ENCODE data around the gene MMP20.
A peak's percentile ranks its signal among the peaks of the same experiment; 100 is the strongest.
"Not testable (repeated sequence)": the region's sequence is repeated elsewhere in the genome, so short reads cannot be mapped to it uniquely, and the experiment has no call there.

The MMP20 gene

GRCh38 chr11:102632026-102632425, 6.9 kb upstream of the MMP20 start:
- H3K4me2 ChIP-seq (ENCODE audit: low read length, poor library complexity, severe bottlenecking): no peak overlapping the region
- H2BK5ac ChIP-seq (ENCODE audit: low read depth, low read length, poor library complexity, severe bottlenecking): no peak overlapping the region
- H4K8ac ChIP-seq (ENCODE audit: low read length): no peak overlapping the region
- no peak for DNase-seq
- H3K18ac ChIP-seq (ENCODE audit: low read depth in 1 of 2, low read length in 2 of 2): no peak overlapping the region
- H3K4me1 ChIP-seq (ENCODE audit: control insufficient read depth, insufficient read depth, low read depth, low read length): no peaks in the 10 kb centered on the region
- H4K91ac ChIP-seq (ENCODE audit: low read length): no peak overlapping the region
- no peak overlapping the region for H3K27ac ChIP-seq (ENCODE audit: low read length, poor library complexity, severe bottlenecking)
- no peaks in the 10 kb centered on the region for H3K36me3 ChIP-seq (ENCODE audit: control insufficient read depth in 1 of 2, insufficient read depth in 2 of 2, low read depth in 1 of 2, low read length in 2 of 2)
- no peak overlapping the region for H2AK5ac ChIP-seq (ENCODE audit: low read length, severe bottlenecking)
- H2AFZ ChIP-seq (ENCODE audit: low read depth, low read length): no peak overlapping the region
- no peaks in the 10 kb centered on the region for H3K9me3 ChIP-seq (ENCODE audit: control insufficient read depth, low read length)
- H3K14ac ChIP-seq (ENCODE audit: low read length in 2 of 2): no peak overlapping the region
- WGBS: 89% methylated on average over 1 of the region's 1 CpG
- no peak overlapping the region for H2BK120ac ChIP-seq (ENCODE audit: low read depth, low read length)
- H3K4me3 ChIP-seq (ENCODE audit: insufficient read depth in 1 of 2, low read depth in 1 of 2, low read length in 2 of 2): no peak overlapping the region
- H3K9ac ChIP-seq (ENCODE audit: low read length): no peak overlapping the region
- no peak overlapping the region for H2BK12ac ChIP-seq (ENCODE audit: low read length in 2 of 2)
- H3K79me1 ChIP-seq (replicated peaks; ENCODE audit: low read length, poor library complexity, severe bottlenecking): no peaks in the 10 kb centered on the region
- H2BK15ac ChIP-seq (ENCODE audit: low read depth, poor library complexity, severe bottlenecking): no peak overlapping the region
- no peak overlapping the region for H3K4ac ChIP-seq (ENCODE audit: low read depth in 1 of 2, low read length in 2 of 2)
- no peak overlapping the region for H3K23ac ChIP-seq (ENCODE audit: low read length in 2 of 2)
- H3K27me3 ChIP-seq (ENCODE audit: control insufficient read depth in 1 of 2, insufficient read depth in 1 of 2, low read length in 2 of 2): no peaks in the 10 kb centered on the region

- no peak overlapping the region for H3K4me3 ChIP-seq (ENCODE audit: insufficient read depth in 1 of 2, low read depth in 1 of 2, low read length in 2 of 2)
- H3K14ac ChIP-seq (ENCODE audit: low read length in 2 of 2): no peak overlapping the region
- no peaks in the 10 kb centered on the region for H3K79me1 ChIP-seq (replicated peaks; ENCODE audit: low read length, poor library complexity, severe bottlenecking)
- no peaks in the 10 kb centered on the region for H3K9me3 ChIP-seq (ENCODE audit: control insufficient read depth, low read length)
- no peak overlapping the region for H2BK15ac ChIP-seq (ENCODE audit: low read depth, poor library complexity, severe bottlenecking)
- no peak overlapping the region for H2AFZ ChIP-seq (ENCODE audit: low read depth, low read length)
- no peak overlapping the region for H3K27ac ChIP-seq (ENCODE audit: low read length, poor library complexity, severe bottlenecking)
- H3K36me3 ChIP-seq (ENCODE audit: control insufficient read depth in 1 of 2, insufficient read depth in 2 of 2, low read depth in 1 of 2, low read length in 2 of 2): no peaks in the 10 kb centered on the region
- no peak overlapping the region for H3K23ac ChIP-seq (ENCODE audit: low read length in 2 of 2)
- no peak overlapping the region for H3K18ac ChIP-seq (ENCODE audit: low read depth in 1 of 2, low read length in 2 of 2)
- peak; percentile 19 for DNase-seq
- no peak overlapping the region for H2BK120ac ChIP-seq (ENCODE audit: low read depth, low read length)
- no peak overlapping the region for H2AK5ac ChIP-seq (ENCODE audit: low read length, severe bottlenecking)
- no peak overlapping the region for H4K91ac ChIP-seq (ENCODE audit: low read length)
- H3K4me1 ChIP-seq (ENCODE audit: control insufficient read depth, insufficient read depth, low read depth, low read length): no peaks in the 10 kb centered on the region
- no peak overlapping the region for H3K9ac ChIP-seq (ENCODE audit: low read length)
- H3K27me3 ChIP-seq (ENCODE audit: control insufficient read depth in 1 of 2, insufficient read depth in 1 of 2, low read length in 2 of 2): no peaks in the 10 kb centered on the region
- WGBS: 59% methylated on average over 10 of the region's 11 CpGs
- H2BK12ac ChIP-seq (ENCODE audit: low read length in 2 of 2): no peak overlapping the region
- H3K4ac ChIP-seq (ENCODE audit: low read depth in 1 of 2, low read length in 2 of 2): no peak overlapping the region
- H3K4me2 ChIP-seq (ENCODE audit: low read length, poor library complexity, severe bottlenecking): no peak overlapping the region
- H4K8ac ChIP-seq (ENCODE audit: low read length): no peak overlapping the region
- no peak overlapping the region for H2BK5ac ChIP-seq (ENCODE audit: low read depth, low read length, poor library complexity, severe bottlenecking)
These were observed 5.7 kb upstream of the MMP20 start for GRCh38 chr11:102630598-102631448.

GRCh38 chr11:102629908-102630307, 4.8 kb upstream of the MMP20 start:
- not testable (repeated sequence) for H2AFZ ChIP-seq (ENCODE audit: low read depth, low read length); H2BK12ac ChIP-seq (ENCODE audit: low read length in 2 of 2); H2BK5ac ChIP-seq (ENCODE audit: low read depth, low read length, poor library complexity, severe bottlenecking); H3K4me3 ChIP-seq (ENCODE audit: insufficient read depth in 1 of 2, low read depth in 1 of 2, low read length in 2 of 2); DNase-seq; H2AK5ac ChIP-seq (ENCODE audit: low read length, severe bottlenecking); H3K27me3 ChIP-seq (ENCODE audit: control insufficient read depth in 1 of 2, insufficient read depth in 1 of 2, low read length in 2 of 2); H3K4ac ChIP-seq (ENCODE audit: low read depth in 1 of 2, low read length in 2 of 2); H2BK120ac ChIP-seq (ENCODE audit: low read depth, low read length); H3K18ac ChIP-seq (ENCODE audit: low read depth in 1 of 2, low read length in 2 of 2); H3K14ac ChIP-seq (ENCODE audit: low read length in 2 of 2); H3K9ac ChIP-seq (ENCODE audit: low read length); H3K36me3 ChIP-seq (ENCODE audit: control insufficient read depth in 1 of 2, insufficient read depth in 2 of 2, low read depth in 1 of 2, low read length in 2 of 2); H3K4me2 ChIP-seq (ENCODE audit: low read length, poor library complexity, severe bottlenecking); H3K9me3 ChIP-seq (ENCODE audit: control insufficient read depth, low read length); H3K27ac ChIP-seq (ENCODE audit: low read length, poor library complexity, severe bottlenecking); H3K23ac ChIP-seq (ENCODE audit: low read length in 2 of 2); H2BK15ac ChIP-seq (ENCODE audit: low read depth, poor library complexity, severe bottlenecking); H4K8ac ChIP-seq (ENCODE audit: low read length); H4K91ac ChIP-seq (ENCODE audit: low read length); H3K79me1 ChIP-seq (replicated peaks; ENCODE audit: low read length, poor library complexity, severe bottlenecking); H3K4me1 ChIP-seq (ENCODE audit: control insufficient read depth, insufficient read depth, low read depth, low read length)
- WGBS: no CpG with 5 or more reads among the region's 1 CpG

DNA sequence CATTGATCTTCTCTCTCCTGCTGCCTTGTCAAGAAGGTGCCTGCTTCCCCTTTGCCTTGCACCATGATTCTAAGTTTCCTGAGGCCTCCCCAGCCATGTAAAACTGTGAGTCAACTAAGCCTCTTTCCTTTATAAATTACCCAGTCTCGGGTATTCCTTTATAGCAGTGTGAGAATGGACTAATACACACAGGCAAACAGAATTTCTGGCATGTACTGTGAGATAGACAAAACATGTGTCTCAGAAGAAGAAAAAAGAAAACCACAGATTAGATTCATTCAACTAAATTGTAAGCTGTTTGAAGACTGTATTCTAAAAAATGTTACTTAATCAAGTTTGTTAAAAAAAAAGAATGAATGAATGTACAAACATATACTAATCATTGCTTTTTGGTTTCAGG, 1.5 kb upstream of the MMP20 start:
- no peak overlapping the region for H2BK15ac ChIP-seq (ENCODE audit: low read depth, poor library complexity, severe bottlenecking)
- no peak overlapping the region for H3K9ac ChIP-seq (ENCODE audit: low read length)
- no peak overlapping the region for H3K18ac ChIP-seq (ENCODE audit: low read depth in 1 of 2, low read length in 2 of 2)
- no peaks in the 10 kb centered on the region for H3K36me3 ChIP-seq (ENCODE audit: control insufficient read depth in 1 of 2, insufficient read depth in 2 of 2, low read depth in 1 of 2, low read length in 2 of 2)
- H3K27ac ChIP-seq (ENCODE audit: low read length, poor library complexity, severe bottlenecking): no peak overlapping the region
- H4K8ac ChIP-seq (ENCODE audit: low read length): no peak overlapping the region
- no peak overlapping the region for H3K4ac ChIP-seq (ENCODE audit: low read depth in 1 of 2, low read length in 2 of 2)
- no peak overlapping the region for H2BK120ac ChIP-seq (ENCODE audit: low read depth, low read length)
- no peak overlapping the region for H3K23ac ChIP-seq (ENCODE audit: low read length in 2 of 2)
- no peaks in the 10 kb centered on the region for H3K4me1 ChIP-seq (ENCODE audit: control insufficient read depth, insufficient read depth, low read depth, low read length)
- no peak overlapping the region for H2AFZ ChIP-seq (ENCODE audit: low read depth, low read length)
- no peak overlapping the region for H3K4me2 ChIP-seq (ENCODE audit: low read length, poor library complexity, severe bottlenecking)
- H3K27me3 ChIP-seq (ENCODE audit: control insufficient read depth in 1 of 2, insufficient read depth in 1 of 2, low read length in 2 of 2): no peaks in the 10 kb centered on the region
- no peaks in the 10 kb centered on the region for H3K79me1 ChIP-seq (replicated peaks; ENCODE audit: low read length, poor library complexity, severe bottlenecking)
- no peak overlapping the region for H2BK5ac ChIP-seq (ENCODE audit: low read depth, low read length, poor library complexity, severe bottlenecking)
- H4K91ac ChIP-seq (ENCODE audit: low read length): no peak overlapping the region
- no CpG with 5 or more reads among the region's 1 CpG for WGBS
- H3K14ac ChIP-seq (ENCODE audit: low read length in 2 of 2): no peak overlapping the region
- H3K4me3 ChIP-seq (ENCODE audit: insufficient read depth in 1 of 2, low read depth in 1 of 2, low read length in 2 of 2): no peak overlapping the region
- no peak overlapping the region for H2AK5ac ChIP-seq (ENCODE audit: low read length, severe bottlenecking)
- H2BK12ac ChIP-seq (ENCODE audit: low read length in 2 of 2): no peak overlapping the region
- no peak for DNase-seq
- no peaks in the 10 kb centered on the region for H3K9me3 ChIP-seq (ENCODE audit: control insufficient read depth, low read length)

Measured in mesenchymal stem cell (in vitro differentiated cells and primary cell).